ENCODE measurements around the gene TBXAS1. TPM values are rescaled to one million over a fixed set of nuclear protein-coding genes. Genes with fewer than 3 reads are reported as not detected.

The TBXAS1 gene
- total and polyA plus RNA-seq, 2 donors (not counting 3 experiments of a cell fraction or from before 2014, with no cell fraction given), result 2.1 to 4.3 TPM

- ChIA-PET POLR2A (no interaction called here), CTCF (no interaction called here)
- no peak overlapping the region for H3K4me2 ChIP-seq (ENCODE audit: insufficient read depth, low read length)
- FAIRE-seq, result no peak
- dilution Hi-C loops (cut with MboI; ENCODE audit: extremely low pct_ligation_motif_present, low sequenced_read_pairs), result loop anchor here (25.0 kb wide), 1 partner anchor 412 kb away; no protein-coding TSS in a partner anchor
- no peak overlapping the region for H3K9ac ChIP-seq (replicated peaks; ENCODE audit: extremely low read depth, insufficient read depth, low read length)
- H3K4me1 ChIP-seq (ENCODE audit: control insufficient read depth, extremely low read depth, insufficient read depth, low read length), result peaks cover 8% of the 10 kb centered on the region
- no peak for DNase-seq (ENCODE audit: low read depth, low spot score)
- TF ChIP-seq POLR2AphosphoS5 (IDR thresholded peaks at IDR 0.05; ENCODE audit: insufficient read depth, low read depth, low read length), result no peak
- no peak for TF ChIP-seq GATA2 (IDR thresholded peaks at IDR 0.05; ENCODE audit: insufficient read depth, insufficient read length, low read depth, low read length)
- TF ChIP-seq JUN (IDR thresholded peaks at IDR 0.05; ENCODE audit: borderline replicate concordance, insufficient read depth, insufficient read length, low read depth), result no peak
- no peak for TF ChIP-seq MAX (IDR thresholded peaks at IDR 0.05; ENCODE audit: insufficient read depth, insufficient read length)
- no peak for TF ChIP-seq POLR2A (IDR thresholded peaks at IDR 0.05; ENCODE audit: low read depth, low read length)
- no peak for TF ChIP-seq MYC (IDR thresholded peaks at IDR 0.05; ENCODE audit: low read depth, low read length)
- TF ChIP-seq FOS (IDR thresholded peaks at IDR 0.05; ENCODE audit: borderline replicate concordance, insufficient read depth, low read length), result no peak
- TF ChIP-seq EZH2 (IDR thresholded peaks at IDR 0.05; ENCODE audit: borderline replicate concordance, low read depth, low read length, severe bottlenecking), result no peak
- TF ChIP-seq CTCF (IDR thresholded peaks at IDR 0.05; ENCODE audit: extremely low read depth in 1 of 2, insufficient read depth in 1 of 2, low read depth in 1 of 2, low read length in 2 of 2), result no peak
- H4K20me1 ChIP-seq (replicated peaks; ENCODE audit: control insufficient read depth, extremely low read depth, insufficient read depth, low read length), result no peaks in the 10 kb centered on the region
- H3K4me3 ChIP-seq (replicated peaks in 1 of 3; ENCODE audit: insufficient read depth in 1 of 3, low read depth in 1 of 3, low read length in 3 of 3), result no peak overlapping the region
- no peaks in the 10 kb centered on the region for H3K9me3 ChIP-seq (replicated peaks; ENCODE audit: control insufficient read depth, insufficient read depth, low read length)
- H3K9me1 ChIP-seq (replicated peaks; ENCODE audit: control insufficient read depth, extremely low read depth, insufficient read depth, low read length), result no peaks in the 10 kb centered on the region
- intact Hi-C loops (cut with micrococcal nuclease), result no loop called here
- H3K79me2 ChIP-seq (ENCODE audit: control insufficient read depth, insufficient read depth, low read length), result no peaks in the 10 kb centered on the region
- H3K27me3 ChIP-seq (ENCODE audit: control insufficient read depth in 2 of 2, insufficient read depth in 2 of 2, low read length in 2 of 2), result no peaks in the 10 kb centered on the region
- BruUV-seq (replicated peaks), result no TSS peak
- H2AFZ ChIP-seq (ENCODE audit: low read depth, low read length), result no peak overlapping the region
- H3K36me3 ChIP-seq (ENCODE audit: control insufficient read depth in 2 of 2, extremely low read depth in 1 of 2, insufficient read depth in 2 of 2, low read length in 2 of 2), result peaks cover 17 to 26% of the 10 kb centered on the region in 2 experiments
- no peak overlapping the region for H3K27ac ChIP-seq (ENCODE audit: insufficient read depth, low read depth, low read length)
These were observed 195.5 kb downstream of the TBXAS1 start for GRCh38 chr7:140024585-140024984.
